IPS DF 6.9 (cell line): ENCODE measurements around the gene CDK8.

Source experiments
- DNase-seq: peaks from one replicate; pipeline ENCODE4 v3.0.0-alpha.2; 2013; ENCODE audit warnings: low read depth, low spot score
- H3K27ac ChIP-seq: one replicate; pipeline ENCODE4 v1.5.1; 2013; ENCODE audit warnings: low read length, control low read depth
- H3K27me3 ChIP-seq: 2 replicates; pipeline ENCODE4 v1.6.1; 2013; ENCODE audit warnings: mild to moderate bottlenecking, low read length; ENCODE audit not compliant: control insufficient read depth, insufficient read depth
- H3K36me3 ChIP-seq: 2 replicates; pipeline ENCODE4 v1.6.1; 2013; ENCODE audit warnings: low read length; ENCODE audit not compliant: control insufficient read depth, insufficient read depth
- H3K4me1 ChIP-seq: 2 replicates; pipeline ENCODE4 v1.6.1; 2013; ENCODE audit warnings: low read length; ENCODE audit not compliant: control insufficient read depth, insufficient read depth
- H3K4me3 ChIP-seq: 2 replicates; pipeline ENCODE4 v1.5.1; 2013; ENCODE audit warnings: mild to moderate bottlenecking, low read length
- H3K9me3 ChIP-seq: 2 replicates; pipeline ENCODE4 v1.6.1; 2013; ENCODE audit warnings: low read length, inconsistent platforms; ENCODE audit not compliant: control insufficient read depth, insufficient read depth
- WGBS: extraction: QIAGEN DNeasy Blood & Tissue Kit; methylation state at CpG from one replicate; pipeline ENCODE4 v1.1.7; 2013; ENCODE audit warnings: mixed read lengths, missing lambda C conversion rate; ENCODE audit not compliant: insufficient read length, insufficient coverage; 5-methylcytosine and 5-hydroxymethylcytosine counted together

Gene CDK8

DNA sequence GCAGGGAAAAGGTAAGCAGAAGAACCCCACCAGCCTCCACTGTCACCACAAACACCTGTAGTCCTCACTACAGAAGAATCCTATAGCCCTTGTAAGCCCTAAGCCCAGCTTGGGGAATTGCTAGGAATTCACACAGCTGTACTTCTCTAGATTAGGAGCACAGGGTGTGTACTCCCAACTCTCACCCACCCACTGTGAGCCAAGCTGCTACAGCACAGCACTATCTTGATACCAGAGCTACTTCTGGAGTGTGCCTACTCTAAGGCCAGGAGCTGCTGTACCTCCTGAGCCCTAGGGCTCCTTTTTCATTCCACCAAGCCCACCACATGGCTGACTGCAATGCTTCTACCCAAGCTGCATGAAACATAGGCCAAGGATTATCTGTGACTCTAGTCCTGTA lies 181.2 kb downstream of the CDK8 start:
- Histone ChIP-seq H3K27me3 (no peaks in the 10 kb centered on the region), H3K27ac (no peak overlapping the region), H3K36me3 (no peaks in the 10 kb centered on the region), H3K4me1 (no peaks in the 10 kb centered on the region), H3K4me3 (no peak overlapping the region), H3K9me3 (no peaks in the 10 kb centered on the region)
- DNase-seq: no peak

DNA sequence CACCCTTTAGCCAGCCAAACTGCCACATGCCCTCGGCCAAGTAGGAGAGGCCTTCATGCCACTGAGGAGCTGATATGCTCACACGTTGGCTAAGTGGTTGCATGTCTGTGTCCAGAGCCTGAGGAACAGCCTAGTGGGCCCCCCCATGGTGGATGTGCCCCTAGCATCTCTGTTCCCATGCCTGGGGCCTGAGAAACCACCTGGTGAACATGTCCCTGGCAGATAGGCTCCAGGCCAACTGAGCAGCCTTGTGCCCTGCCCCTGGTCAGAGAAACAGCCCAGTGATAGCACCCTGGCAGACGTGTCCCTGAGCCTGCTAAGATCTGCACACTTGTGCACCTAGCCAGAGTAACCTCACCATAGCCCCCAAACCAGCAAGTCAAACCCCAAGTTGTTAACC lies 181.7 kb downstream of the CDK8 start:
- no peaks in the 10 kb centered on the region for H3K36me3 ChIP-seq
- DNase-seq: no peak
- H3K4me3 ChIP-seq: no peak overlapping the region
- H3K27me3 ChIP-seq: no peaks in the 10 kb centered on the region
- no CpG with 5 or more reads among the region's 3 CpGs for WGBS
- H3K9me3 ChIP-seq: no peaks in the 10 kb centered on the region
- no peaks in the 10 kb centered on the region for H3K4me1 ChIP-seq
- no peak overlapping the region for H3K27ac ChIP-seq

GRCh38 chr13:26436914-26437313 lies 183.0 kb downstream of the CDK8 start:
- DNase-seq: no peak
- Histone ChIP-seq H3K4me3 (no peak overlapping the region), H3K27ac (no peak overlapping the region), H3K4me1 (no peaks in the 10 kb centered on the region), H3K9me3 (no peaks in the 10 kb centered on the region), H3K27me3 (no peaks in the 10 kb centered on the region), H3K36me3 (no peaks in the 10 kb centered on the region)
- WGBS: no CpG with 5 or more reads among the region's 3 CpGs

DNA sequence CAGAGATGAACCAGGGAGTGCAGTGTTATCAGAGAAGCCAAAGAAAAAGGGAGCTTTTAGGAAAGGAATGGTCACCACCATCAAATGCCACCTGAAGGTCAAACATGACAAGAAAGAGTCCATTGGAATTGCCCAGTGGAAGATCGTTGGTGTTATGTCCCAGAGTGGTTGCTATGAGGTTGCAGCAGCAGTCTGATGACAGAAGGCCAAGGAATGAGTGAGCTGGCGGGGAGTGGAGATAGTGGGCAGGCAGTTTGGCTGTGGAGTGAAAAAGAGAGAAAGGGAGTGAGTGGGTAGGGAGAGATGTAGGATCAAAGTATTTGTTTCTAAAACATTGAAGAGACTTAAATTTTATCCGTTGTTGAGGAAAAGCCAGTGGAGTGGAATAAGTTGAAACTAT lies 186.2 kb downstream of the CDK8 start:
- no peaks in the 10 kb centered on the region for H3K36me3 ChIP-seq
- H3K27me3 ChIP-seq: no peaks in the 10 kb centered on the region
- no CpG with 5 or more reads among the region's 3 CpGs for WGBS
- no peak overlapping the region for H3K4me3 ChIP-seq
- no peaks in the 10 kb centered on the region for H3K4me1 ChIP-seq
- DNase-seq: no peak
- H3K27ac ChIP-seq: no peak overlapping the region
- no peaks in the 10 kb centered on the region for H3K9me3 ChIP-seq

DNA sequence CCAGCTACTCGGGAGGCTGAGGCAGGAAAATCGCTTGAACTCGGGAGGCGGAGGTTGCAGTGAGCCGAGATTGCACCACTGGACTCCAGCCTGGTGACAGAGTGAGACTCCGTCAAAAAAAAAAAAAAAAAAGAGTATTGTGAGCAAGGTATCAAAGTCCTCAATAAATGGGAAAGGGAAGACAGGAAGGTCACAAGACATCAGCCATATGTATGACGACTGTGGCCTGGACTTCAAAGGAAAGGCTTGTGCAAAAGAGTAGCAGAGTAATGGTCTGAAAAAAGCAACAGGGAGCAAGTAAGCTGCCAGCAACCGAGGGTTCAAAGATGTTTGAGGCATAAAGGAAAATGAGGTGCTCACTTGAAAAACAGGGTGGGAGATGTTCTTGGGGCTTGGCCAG lies 187.5 kb downstream of the CDK8 start:
- Histone ChIP-seq H3K4me3 (no peak overlapping the region), H3K27me3 (no peaks in the 10 kb centered on the region), H3K27ac (no peak overlapping the region), H3K9me3 (no peaks in the 10 kb centered on the region), H3K4me1 (no peaks in the 10 kb centered on the region), H3K36me3 (no peaks in the 10 kb centered on the region)
- no peak for DNase-seq
- no CpG with 5 or more reads among the region's 8 CpGs for WGBS

DNA sequence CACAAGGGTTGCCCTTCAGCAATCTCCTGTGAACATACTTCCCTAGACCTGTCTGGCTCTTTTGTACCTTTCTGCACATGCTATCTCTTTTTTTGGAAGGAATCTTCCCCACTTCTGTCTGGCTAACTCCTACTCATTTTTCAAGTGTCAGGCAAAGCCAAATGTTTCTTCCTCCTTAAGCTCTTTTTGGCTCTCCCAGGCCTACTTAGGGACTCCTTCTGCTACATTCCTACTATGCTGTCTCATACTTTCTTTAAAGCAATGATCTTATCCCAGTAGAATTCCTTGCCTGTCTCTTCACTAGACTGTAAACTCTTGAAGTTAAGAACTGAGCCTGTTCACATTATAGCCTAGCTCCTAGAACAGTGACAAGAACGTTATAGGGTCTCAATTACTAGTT lies 188.6 kb downstream of the CDK8 start:
- DNase-seq: no peak
- H3K4me1 ChIP-seq: no peaks in the 10 kb centered on the region
- WGBS: no CpG with 5 or more reads among the region's 1 CpG
- no peaks in the 10 kb centered on the region for H3K36me3 ChIP-seq
- no peaks in the 10 kb centered on the region for H3K27me3 ChIP-seq
- H3K9me3 ChIP-seq: no peaks in the 10 kb centered on the region
- no peak overlapping the region for H3K4me3 ChIP-seq
- no peak overlapping the region for H3K27ac ChIP-seq

DNA sequence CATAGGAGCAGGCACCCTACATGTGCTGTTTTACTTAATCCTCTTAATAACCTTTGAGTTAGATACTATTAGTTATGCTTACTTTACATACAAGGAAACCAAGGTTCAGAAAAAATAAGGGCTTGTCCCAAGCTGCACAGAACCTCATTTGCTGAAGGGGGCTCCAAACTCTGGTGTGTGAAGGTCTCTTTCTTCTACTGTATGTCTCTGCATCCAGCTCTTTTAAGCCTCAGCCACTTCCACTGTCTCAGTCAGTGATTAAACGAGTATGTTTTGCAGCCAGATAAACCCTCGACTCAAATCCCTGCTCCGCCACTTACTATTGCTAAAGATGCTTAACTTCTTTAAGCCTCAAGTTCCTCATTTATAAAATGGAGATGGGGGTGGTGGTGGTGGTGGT lies 191.2 kb downstream of the CDK8 start:
- DNase-seq: no peak
- Histone ChIP-seq H3K4me3 (no peak overlapping the region), H3K36me3 (no peaks in the 10 kb centered on the region), H3K27me3 (no peaks in the 10 kb centered on the region), H3K9me3 (no peaks in the 10 kb centered on the region), H3K27ac (no peak overlapping the region), H3K4me1 (no peaks in the 10 kb centered on the region)
- no CpG with 5 or more reads among the region's 3 CpGs for WGBS

GRCh38 chr13:26446751-26447150 lies 192.8 kb downstream of the CDK8 start:
- no peaks in the 10 kb centered on the region for H3K4me1 ChIP-seq
- H3K36me3 ChIP-seq: no peaks in the 10 kb centered on the region
- H3K27me3 ChIP-seq: no peaks in the 10 kb centered on the region
- H3K4me3 ChIP-seq: no peak overlapping the region
- no peak for DNase-seq
- no peak overlapping the region for H3K27ac ChIP-seq
- no peaks in the 10 kb centered on the region for H3K9me3 ChIP-seq
- no CpG with 5 or more reads among the region's 3 CpGs for WGBS

DNA sequence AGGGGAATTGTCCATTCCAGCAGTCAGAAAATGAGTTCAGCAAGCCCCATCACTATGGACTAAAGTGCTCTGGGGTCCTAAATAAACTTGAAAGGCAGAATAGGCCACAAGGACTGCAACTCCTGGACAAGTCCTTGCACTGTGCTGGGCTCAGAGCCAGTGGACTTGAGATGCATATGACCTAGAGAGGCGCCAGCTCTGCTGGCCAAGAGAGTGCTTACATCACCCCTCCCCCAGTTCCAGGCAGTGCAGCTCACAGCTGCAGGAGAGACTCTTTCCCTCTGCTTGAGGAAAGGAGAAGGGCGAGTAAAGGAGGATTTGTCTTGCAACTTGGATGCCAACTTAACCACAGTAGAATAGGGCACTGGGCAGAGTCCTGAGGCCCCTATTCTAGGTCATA lies 194.1 kb downstream of the CDK8 start:
- WGBS: no CpG with 5 or more reads among the region's 2 CpGs

DNA sequence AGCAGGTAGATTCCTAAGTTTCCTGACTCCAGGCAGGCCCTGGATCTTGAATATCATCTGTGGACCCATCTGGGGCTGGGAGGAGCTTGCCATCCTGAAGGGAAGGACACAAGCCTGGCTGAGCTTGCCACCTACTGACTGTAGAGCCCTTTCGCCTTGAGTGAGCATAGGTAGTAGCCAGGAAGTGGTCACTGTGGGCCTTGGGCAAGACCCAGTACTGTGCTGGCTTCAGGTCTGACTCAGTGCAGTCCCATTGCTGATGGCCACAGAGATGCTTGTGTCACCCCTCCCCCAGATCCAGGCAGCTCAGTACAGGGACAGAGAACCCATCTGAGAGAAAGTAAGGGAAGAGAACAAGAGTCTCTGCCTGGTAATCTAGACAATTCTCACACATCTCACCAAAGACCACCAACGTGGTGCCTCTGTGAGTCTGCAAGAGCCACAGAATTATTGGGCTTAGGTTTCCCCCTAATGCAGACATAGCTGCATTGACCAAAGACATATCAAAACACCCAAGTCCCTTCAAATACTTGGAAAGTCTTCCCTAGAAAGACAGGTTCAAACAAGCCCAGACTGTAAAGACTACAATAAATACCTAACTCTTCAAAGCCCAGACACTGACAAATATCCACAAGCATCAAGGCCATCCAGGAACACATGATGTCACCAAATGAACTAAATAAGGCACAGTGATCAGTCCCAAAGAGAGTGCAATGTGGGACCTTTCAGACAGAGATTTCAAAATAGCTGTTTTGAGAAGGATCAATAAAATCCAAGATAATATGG lies 195.3 kb downstream of the CDK8 start:
- H3K9me3 ChIP-seq: no peaks in the 10 kb centered on the region
- H3K27me3 ChIP-seq: no peaks in the 10 kb centered on the region
- no peaks in the 10 kb centered on the region for H3K4me1 ChIP-seq
- WGBS: no CpG with 5 or more reads among the region's 2 CpGs
- no peak overlapping the region for H3K4me3 ChIP-seq
- no peaks in the 10 kb centered on the region for H3K36me3 ChIP-seq
- no peak for DNase-seq
- H3K27ac ChIP-seq: no peak overlapping the region

More for the DNA sequence above, 194.1 kb downstream of the CDK8 start:
- no peaks in the 10 kb centered on the region for H3K4me1 ChIP-seq
- H3K4me3 ChIP-seq: no peak overlapping the region
- no peaks in the 10 kb centered on the region for H3K36me3 ChIP-seq
- no peaks in the 10 kb centered on the region for H3K27me3 ChIP-seq
- DNase-seq: no peak
- H3K27ac ChIP-seq: no peak overlapping the region
- no peaks in the 10 kb centered on the region for H3K9me3 ChIP-seq
